GM18526 (cell line): ENCODE measurements around the gene ATP9B.

Experiments used
- POLR2A ChIP-seq: IDR thresholded peaks from 3 replicates; pipeline ENCODE4 v1.6.1; 2011; ENCODE audit not compliant: insufficient read length; ENCODE audit errors: extremely low read depth

ATP9B gene

GRCh38 chr18:79167526-79168190 lies 98.5 kb downstream of the ATP9B start:
- TF ChIP-seq POLR2A, result no peak

GRCh38 chr18:79169958-79170555 lies 100.9 kb downstream of the ATP9B start:
- TF ChIP-seq POLR2A, result no peak

- no peak for TF ChIP-seq POLR2A
Observed at GRCh38 chr18:79173742-79174141, 104.5 kb downstream of the ATP9B start.

- no peak for TF ChIP-seq POLR2A
Observed at GRCh38 chr18:79178113-79178531, 108.9 kb downstream of the ATP9B start.

- TF ChIP-seq POLR2A, result no peak
Observed at GRCh38 chr18:79182047-79182713, 113.0 kb downstream of the ATP9B start.

- TF ChIP-seq POLR2A, result no peak
Observed at GRCh38 chr18:79185648-79186047, 116.5 kb downstream of the ATP9B start.

GRCh38 chr18:79186649-79187048 lies 117.5 kb downstream of the ATP9B start:
- TF ChIP-seq POLR2A, result no peak

GRCh38 chr18:79187532-79188277 lies 118.5 kb downstream of the ATP9B start:
- no peak for TF ChIP-seq POLR2A

GRCh38 chr18:79191418-79191817 lies 122.2 kb downstream of the ATP9B start:
- TF ChIP-seq POLR2A, result no peak

- no peak for TF ChIP-seq POLR2A
Observed at GRCh38 chr18:79191956-79192355, 122.8 kb downstream of the ATP9B start.

GRCh38 chr18:79193826-79194225 lies 124.6 kb downstream of the ATP9B start:
- TF ChIP-seq POLR2A, result no peak

- TF ChIP-seq POLR2A, result no peak
Observed at GRCh38 chr18:79195716-79196683, 126.8 kb downstream of the ATP9B start.

- TF ChIP-seq POLR2A, result no peak
Observed at GRCh38 chr18:79197531-79197930, 128.3 kb downstream of the ATP9B start.

GRCh38 chr18:79199691-79200374 lies 130.6 kb downstream of the ATP9B start:
- TF ChIP-seq POLR2A, result no peak
